Left lung (tissue), 10 donors: ENCODE measurements around the gene MPZL1. TPM values are rescaled to one million over a fixed set of nuclear protein-coding genes. Genes with fewer than 3 reads are reported as not detected.
A peak's percentile ranks its signal among the peaks of the same experiment; 100 is the strongest.

Experiments used
- ATAC-seq: fragments of 200-7000 bp; cut with Tn5 transposase; one replicate; pipeline ENCODE4 v1.9.1; 2020; ENCODE audit warnings: moderate library complexity
- DNase-seq, 4 donors: peaks; one replicate each; pipeline ENCODE4 v3.0.0-alpha.2; 2013 to 2020
- H3K27ac ChIP-seq, 2 donors: fragments of 200-600 bp; sonication (generic) in 1 of 2; one replicate each; pipeline versions ENCODE4 v1.5.0 to v1.8.0; 2020 to 2021
- H3K27me3 ChIP-seq, 2 donors: fragments of 200-600 bp; sonication (generic) in 1 of 2; one replicate each; pipeline versions ENCODE4 v1.5.0 to v1.8.0; 2020 to 2021
- H3K36me3 ChIP-seq, 2 donors: fragments of 200-600 bp; sonication (generic) in 1 of 2; one replicate each; pipeline versions ENCODE4 v1.5.0 to v1.8.0; 2020 to 2021
- H3K4me1 ChIP-seq, 2 donors: fragments of 200-600 bp; one replicate each; pipeline ENCODE4 v1.8.0; 2021
- H3K4me3 ChIP-seq, 2 donors: fragments of 200-600 bp; sonication (generic) in 1 of 2; one replicate each; pipeline versions ENCODE4 v1.5.0 to v1.8.0; 2020 to 2021; ENCODE audit warnings: mild to moderate bottlenecking in 1 of 2
- H3K9me3 ChIP-seq, 2 donors: fragments of 200-600 bp; sonication (generic) in 1 of 2; one replicate each; pipeline versions ENCODE4 v1.5.0 to v1.8.0; 2020 to 2021
- CTCF ChIP-seq, 2 donors: fragments of 200-600 bp; sonication (generic) in 1 of 2; IDR thresholded peaks; one replicate each; pipeline versions ENCODE4 v1.5.0 to v1.8.0; 2021; ENCODE audit warnings: antibody characterized with exemption in 2 of 2
- intact Hi-C, 2 donors: fragments of 100-400 bp; cut with DNase I; formaldehyde crosslinking; loops; one replicate each; pipeline versions ENCODE4 v1.11.2 to v1.14.2; 2022
- polyA plus RNA-seq, 6 donors: library from polyadenylated mRNA; unstranded; fragments of 120-200 nt; gene quantifications; one replicate each; pipeline ENCODE4 v1.2.1, GENCODE V29; 2013; ENCODE audit not compliant: insufficient read length in 6 of 6
- total RNA-seq, 2 donors: library from RNA; stranded (reverse); fragmentation: NEBNext Ultra II Directional; extraction: Animal tissue kit (Norgen Biotek cat#: 25700); gene quantifications; one replicate each; pipeline ENCODE4 v1.2.1, GENCODE V29; 2021
- donor health status: DM: no; HTN: yes; CAD: no.
- donor health status: DM: no; HTN: no; CAD: no.

MPZL1 gene
- total and polyA plus RNA-seq, 8 donors: 110 to 148 (median 122) TPM

- no peaks in the 10 kb centered on the region for H3K27me3 ChIP-seq
- no peaks in the 10 kb centered on the region for H3K9me3 ChIP-seq
- DNase-seq: peak in 2 of 4 donors; percentile 30 to 72
- H3K36me3 ChIP-seq: no peaks in the 10 kb centered on the region
- ATAC-seq: peak; percentile 58
- TF ChIP-seq CTCF (IDR thresholded peaks at IDR 0.05): no peak
- H3K4me3 ChIP-seq: peak overlapping the region; percentile 97 to 98
- H3K27ac ChIP-seq: peak overlapping the region; percentile 86 to 92
- peaks cover 0 to 54% of the 10 kb centered on the region in 2 donors for H3K4me1 ChIP-seq
- intact Hi-C loops: no loop called here
Observed at GRCh38 chr1:167720965-167721616, 691 bp upstream of the MPZL1 start.

GRCh38 chr1:167722152-167722869, 529 bp downstream of the MPZL1 start:
- Histone ChIP-seq H3K27ac (peak overlapping the region; percentile 86 to 92), H3K4me3 (peak overlapping the region; percentile 97 to 98), H3K36me3 (no peaks in the 10 kb centered on the region), H3K4me1 (peaks cover under 1 to 48% of the 10 kb centered on the region in 2 donors), H3K27me3 (no peaks in the 10 kb centered on the region), H3K9me3 (no peaks in the 10 kb centered on the region)
- TF ChIP-seq CTCF (IDR thresholded peaks at IDR 0.05): no peak
- peak; percentile 65 for ATAC-seq
- intact Hi-C loops: no loop called here
- peak in 3 of 4 donors; percentile 42 to 59 (median 56) for DNase-seq

GRCh38 chr1:167722870-167723251, 1.1 kb downstream of the MPZL1 start:
- no peak for DNase-seq

GRCh38 chr1:167723707-167724323, 2.0 kb downstream of the MPZL1 start:
- intact Hi-C loops: no loop called here
- peaks cover 2 to 48% of the 10 kb centered on the region in 2 donors for H3K4me1 ChIP-seq
- H3K27me3 ChIP-seq: no peaks in the 10 kb centered on the region
- DNase-seq (no peak), ATAC-seq (no peak)
- no peak overlapping the region for H3K27ac ChIP-seq
- H3K4me3 ChIP-seq: peak overlapping the region; percentile 97 to 98
- TF ChIP-seq CTCF (IDR thresholded peaks at IDR 0.05): no peak
- no peaks in the 10 kb centered on the region for H3K36me3 ChIP-seq
- H3K9me3 ChIP-seq: no peaks in the 10 kb centered on the region

More at GRCh38 chr1:167722870-167723251, 1.1 kb downstream of the MPZL1 start:
- Histone ChIP-seq H3K36me3 (no peaks in the 10 kb centered on the region), H3K4me1 (peaks cover 2 to 48% of the 10 kb centered on the region in 2 donors), H3K27me3 (no peaks in the 10 kb centered on the region), H3K27ac (peak overlapping the region; percentile 86 to 92), H3K4me3 (peak overlapping the region; percentile 97 to 98), H3K9me3 (no peaks in the 10 kb centered on the region)
- no peak for TF ChIP-seq CTCF (IDR thresholded peaks at IDR 0.05)
- ATAC-seq: no peak
- intact Hi-C loops: no loop called here

GRCh38 chr1:167726008-167726407, 4.2 kb downstream of the MPZL1 start:
- no peak overlapping the region for H3K4me3 ChIP-seq
- TF ChIP-seq CTCF (IDR thresholded peaks at IDR 0.05): no peak
- intact Hi-C loops: no loop called here
- DNase-seq (no peak), ATAC-seq (no peak)
- no peaks in the 10 kb centered on the region for H3K9me3 ChIP-seq
- H3K4me1 ChIP-seq: peaks cover 2 to 33% of the 10 kb centered on the region in 2 donors
- no peak overlapping the region for H3K27ac ChIP-seq
- peaks cover 0 to 9% of the 10 kb centered on the region in 2 donors for H3K36me3 ChIP-seq
- no peaks in the 10 kb centered on the region for H3K27me3 ChIP-seq
